HG03460 (cell line): ENCODE results near the gene KDM4D.
"Not testable (repeated sequence)": the region's sequence is repeated elsewhere in the genome, so short reads cannot be mapped to it uniquely, and the experiment has no call there.

Experiments used
- ATAC-seq: cut with Tn5 transposase; IDR thresholded peaks from one replicate; pipeline ENCODE4 v1.9.1; 2021; ENCODE audit not compliant: unreplicated experiment

Gene KDM4D

GRCh38 chr11:95025594-95025993, 52.1 kb downstream of the KDM4D start:
- ATAC-seq, result not testable (repeated sequence)

DNA sequence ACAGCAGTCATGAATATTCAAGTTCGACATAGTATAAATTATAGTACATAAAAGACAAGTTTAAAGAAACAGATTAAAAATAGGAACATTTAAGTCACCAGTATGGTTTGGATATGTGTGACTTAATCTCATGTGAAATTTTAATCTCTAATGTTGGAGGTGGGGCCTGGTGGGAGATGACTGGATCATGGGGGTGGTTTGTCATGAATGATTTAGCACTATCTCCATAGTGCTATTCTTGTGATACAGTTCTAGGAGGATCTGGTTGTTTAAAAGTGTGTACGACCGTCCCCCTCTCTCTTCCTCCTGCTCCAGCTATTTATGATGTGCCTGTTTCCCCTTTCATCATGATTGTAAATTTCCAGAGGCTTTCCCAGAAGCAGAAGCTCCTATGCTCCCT, 54.8 kb downstream of the KDM4D start:
- no peak for ATAC-seq

GRCh38 chr11:95033051-95033450, 59.5 kb downstream of the KDM4D start:
- no peak for ATAC-seq

DNA sequence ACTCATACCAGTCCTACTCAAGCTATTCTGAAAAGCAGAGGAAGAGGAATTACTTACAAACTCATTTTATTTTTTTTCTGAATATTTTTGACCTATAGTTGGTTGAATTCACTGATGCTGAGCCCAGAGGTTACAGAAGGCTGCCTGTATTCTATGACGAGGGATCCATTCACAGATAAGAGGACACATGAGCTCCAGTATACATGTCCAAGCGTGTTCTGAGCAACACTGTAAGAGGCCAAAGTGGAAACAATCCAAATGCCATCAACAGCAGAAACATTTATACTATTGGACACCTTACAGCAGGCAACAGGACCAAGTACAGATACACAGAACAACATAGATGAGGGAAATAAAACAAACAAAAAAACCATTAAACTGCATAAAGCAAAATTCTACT, 61.8 kb downstream of the KDM4D start:
- no peak for ATAC-seq

- not testable (repeated sequence) for ATAC-seq
These were observed 64.0 kb downstream of the KDM4D start for GRCh38 chr11:95037356-95038035.

GRCh38 chr11:95042239-95042638, 68.7 kb downstream of the KDM4D start:
- ATAC-seq, result no peak

DNA sequence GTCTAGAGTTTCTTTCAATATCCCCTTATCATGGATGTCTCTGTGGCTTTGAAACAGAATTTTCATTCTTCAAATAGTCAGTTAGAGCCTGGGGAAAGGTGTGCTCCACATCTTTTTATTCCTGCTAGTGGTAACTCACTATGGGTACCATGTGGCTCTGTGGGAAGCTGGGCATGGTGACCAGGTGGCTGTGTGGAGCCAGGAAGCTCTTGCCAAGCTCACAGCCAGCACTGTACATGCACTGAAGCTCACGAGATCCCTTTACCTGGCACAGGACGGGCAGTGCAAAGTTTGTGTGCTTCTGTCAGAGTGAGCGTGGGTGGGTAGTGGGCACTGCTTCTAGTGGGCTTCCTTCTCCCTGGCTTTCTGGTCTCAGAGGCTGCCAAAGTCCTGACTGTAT, 69.4 kb downstream of the KDM4D start:
- ATAC-seq, result no peak

DNA sequence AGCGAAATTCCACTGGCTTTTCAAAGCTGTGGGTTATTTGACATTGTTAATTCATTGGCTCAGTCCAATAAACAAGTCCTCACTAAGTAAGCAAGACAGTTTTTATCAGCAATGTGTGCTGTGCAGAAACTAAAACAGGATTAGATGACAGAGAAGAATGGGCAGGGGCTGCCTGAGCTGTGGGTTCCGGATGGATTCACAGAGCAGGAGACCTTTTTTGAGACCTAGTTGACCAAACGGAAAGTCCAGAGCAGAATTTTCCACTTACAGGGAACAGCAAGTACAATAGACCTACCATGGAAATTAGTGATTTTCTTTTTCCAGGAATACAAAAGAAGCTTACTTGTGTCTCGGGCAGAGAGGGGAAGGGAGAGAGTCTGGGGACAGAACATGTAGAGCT, 70.5 kb downstream of the KDM4D start:
- no peak for ATAC-seq

DNA sequence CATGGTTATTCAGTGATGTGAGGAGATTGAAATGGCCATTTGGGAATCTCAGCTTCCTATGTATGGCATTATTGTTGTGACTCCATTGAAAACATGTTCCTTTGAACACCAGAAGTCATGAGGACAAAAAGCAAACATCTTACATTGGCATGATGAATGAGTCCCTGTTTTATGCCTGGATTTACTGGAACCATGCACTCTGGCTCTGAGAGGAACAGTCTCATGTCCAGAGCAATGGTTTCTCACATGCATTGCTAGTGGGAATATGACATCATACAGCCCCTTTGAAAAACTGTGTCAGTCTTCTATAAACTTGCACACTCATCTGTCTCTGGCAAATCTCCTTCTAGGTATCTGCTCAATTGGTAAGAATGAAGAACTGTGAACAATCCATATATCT, 72.3 kb downstream of the KDM4D start:
- no peak for ATAC-seq
